GM21528 (cell line): ENCODE measurements around the gene IQCE.
"Not testable (repeated sequence)": the region's sequence is repeated elsewhere in the genome, so short reads cannot be mapped to it uniquely, and the experiment has no call there.

Experiments used
- ATAC-seq: cut with Tn5 transposase; IDR thresholded peaks from one replicate; pipeline ENCODE4 v1.9.1; 2021; ENCODE audit warnings: mild to moderate bottlenecking, moderate library complexity; ENCODE audit not compliant: unreplicated experiment, low FRiP score

IQCE gene

GRCh38 chr7:2546776-2547586, 11.8 kb upstream of the IQCE start:
- no peak for ATAC-seq

- ATAC-seq = no peak
These were observed 7.4 kb upstream of the IQCE start for GRCh38 chr7:2551418-2551817.

DNA sequence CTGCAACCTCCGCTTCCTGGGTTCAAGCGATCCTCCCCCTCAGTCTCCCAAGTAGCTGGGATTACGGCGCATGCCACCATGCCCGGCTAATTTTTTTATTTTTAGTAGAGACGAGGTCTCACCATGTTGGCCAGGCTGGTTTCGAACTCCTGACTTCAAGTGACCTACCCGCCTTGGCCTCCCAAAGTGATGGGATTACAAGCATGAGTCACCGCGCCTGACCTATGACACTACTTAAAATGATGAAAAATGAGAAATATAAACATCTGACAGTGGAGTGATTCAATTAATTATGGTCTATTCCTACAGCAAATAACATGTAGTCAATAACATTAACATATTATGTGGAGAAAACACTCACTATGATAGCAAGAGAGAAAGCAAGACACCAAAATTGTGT, 5.7 kb upstream of the IQCE start:
- ATAC-seq = no peak

GRCh38 chr7:2553831-2554581, 4.8 kb upstream of the IQCE start:
- ATAC-seq = no peak

GRCh38 chr7:2554661-2555111, 4.1 kb upstream of the IQCE start:
- no peak for ATAC-seq

DNA sequence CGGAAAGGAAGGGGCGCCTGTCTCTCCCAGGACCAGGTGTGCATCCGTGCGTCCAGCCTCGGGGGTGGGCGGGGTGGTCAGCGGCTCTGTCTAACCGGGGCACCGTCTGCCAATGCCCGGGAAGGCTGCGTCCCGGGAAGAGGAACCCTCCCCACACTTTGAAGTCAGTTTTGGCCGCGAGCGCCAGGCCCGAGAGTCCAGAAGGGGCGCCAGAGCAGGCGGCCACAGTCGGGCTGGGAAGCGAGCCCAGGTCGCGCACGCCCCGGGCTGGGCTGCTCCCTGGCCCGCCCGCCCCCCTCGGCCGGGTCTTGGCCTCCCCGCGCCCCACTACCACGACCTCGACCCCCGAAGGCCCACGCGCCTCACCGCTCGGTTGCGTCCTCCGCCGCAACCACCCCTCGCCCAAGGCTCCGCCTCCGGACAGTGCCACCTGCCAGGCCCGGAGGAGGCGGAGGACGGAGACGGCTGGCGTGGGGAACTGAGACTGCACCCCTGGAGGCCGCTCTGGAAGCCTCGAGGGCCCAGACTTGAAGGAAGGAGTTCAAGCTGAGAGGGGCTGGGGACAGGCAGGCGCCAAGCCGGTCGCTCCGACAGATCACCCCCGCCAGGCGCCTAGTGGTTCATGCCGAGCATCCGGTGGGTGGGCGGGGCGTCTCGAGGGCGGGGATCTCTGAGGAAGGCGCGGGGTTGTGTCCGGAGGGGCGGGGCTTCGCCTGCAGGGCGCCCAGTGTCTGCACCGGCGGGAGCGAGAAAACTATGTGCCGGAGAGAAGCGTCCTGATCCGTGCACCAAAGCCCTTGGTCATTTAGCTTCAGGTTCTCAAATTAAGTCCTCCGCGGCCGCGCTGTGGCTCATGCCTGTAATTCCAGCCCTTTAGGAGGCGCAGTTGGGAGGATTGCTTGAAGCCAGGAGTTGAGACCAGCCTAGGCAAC, 3.4 kb upstream of the IQCE start, which contains the start of gene BRAT1:
Gene BRAT1 (minus strand): TSS at position 404 of the 932 bp plus-strand sequence. CDS start 1,093 bp downstream, outside the sequence.
- ATAC-seq = peak; percentile 76

DNA sequence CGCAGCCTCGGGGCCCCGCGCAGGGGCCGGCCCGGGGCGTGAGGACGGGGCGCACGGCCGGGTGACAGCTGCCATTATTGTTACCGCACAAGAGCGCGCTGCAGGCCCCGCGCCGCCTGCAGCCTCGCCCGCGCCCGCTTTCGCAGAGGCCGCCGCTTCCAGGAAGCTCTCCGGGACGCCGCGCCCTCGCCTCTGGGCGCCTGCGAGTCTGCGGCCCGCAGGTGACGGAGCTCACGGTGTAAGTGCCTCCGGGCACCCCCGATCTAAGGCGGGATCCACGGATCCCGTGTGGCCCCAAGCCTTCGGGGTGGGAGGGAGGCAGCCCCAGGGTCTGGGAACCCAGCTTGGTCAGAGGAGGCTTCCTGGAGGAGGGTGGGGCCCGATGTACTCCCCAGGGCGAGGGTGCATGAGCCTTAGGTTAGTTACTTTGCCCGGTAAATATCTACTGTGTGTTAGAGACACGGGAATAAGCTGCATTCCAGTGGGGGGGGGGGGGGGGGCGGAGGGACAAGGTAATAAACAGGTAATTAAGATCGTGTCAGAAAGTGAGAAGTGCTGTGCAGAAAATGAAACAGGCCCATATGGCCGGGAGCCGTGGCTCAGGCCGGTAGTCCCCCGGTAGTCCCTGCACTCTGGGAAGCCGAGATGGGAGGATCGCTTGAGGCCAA, 638 bp downstream of the IQCE start:
- peak; percentile 4 for ATAC-seq

- ATAC-seq = not testable (repeated sequence)
These were observed 5.2 kb downstream of the IQCE start for GRCh38 chr7:2563955-2564354.

- no peak for ATAC-seq
These were observed 6.3 kb downstream of the IQCE start for GRCh38 chr7:2564970-2565540.

DNA sequence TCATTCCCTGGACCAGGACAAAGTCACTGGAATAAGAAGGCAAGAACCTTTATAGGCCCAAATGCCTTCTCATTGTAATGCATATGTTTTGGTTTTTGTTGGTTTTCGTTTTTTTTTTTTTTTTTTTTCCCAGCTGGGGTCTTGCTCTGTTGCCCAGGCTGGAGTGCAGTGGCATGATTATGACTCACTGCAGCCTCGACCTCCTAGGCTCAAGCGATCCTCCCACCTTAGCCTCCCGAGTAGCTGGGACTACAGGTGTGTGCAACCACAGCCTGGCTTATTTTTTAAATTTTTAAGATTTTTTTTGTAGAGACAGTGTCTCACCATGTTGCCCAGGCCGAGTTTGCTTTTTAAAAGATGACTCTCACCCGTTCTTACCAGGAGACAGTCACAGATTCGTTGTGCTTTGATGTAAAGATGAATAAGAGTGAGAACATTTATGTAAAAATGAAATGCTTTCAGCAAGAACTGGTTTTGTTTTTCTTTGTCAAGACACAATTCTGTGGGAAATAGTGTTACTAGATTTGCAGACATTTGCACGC, 7.6 kb downstream of the IQCE start:
- no peak for ATAC-seq

GRCh38 chr7:2566890-2567678, 8.3 kb downstream of the IQCE start:
- ATAC-seq = peak; percentile 73

- ATAC-seq = no peak
These were observed 9.0 kb downstream of the IQCE start for GRCh38 chr7:2567679-2568278.

DNA sequence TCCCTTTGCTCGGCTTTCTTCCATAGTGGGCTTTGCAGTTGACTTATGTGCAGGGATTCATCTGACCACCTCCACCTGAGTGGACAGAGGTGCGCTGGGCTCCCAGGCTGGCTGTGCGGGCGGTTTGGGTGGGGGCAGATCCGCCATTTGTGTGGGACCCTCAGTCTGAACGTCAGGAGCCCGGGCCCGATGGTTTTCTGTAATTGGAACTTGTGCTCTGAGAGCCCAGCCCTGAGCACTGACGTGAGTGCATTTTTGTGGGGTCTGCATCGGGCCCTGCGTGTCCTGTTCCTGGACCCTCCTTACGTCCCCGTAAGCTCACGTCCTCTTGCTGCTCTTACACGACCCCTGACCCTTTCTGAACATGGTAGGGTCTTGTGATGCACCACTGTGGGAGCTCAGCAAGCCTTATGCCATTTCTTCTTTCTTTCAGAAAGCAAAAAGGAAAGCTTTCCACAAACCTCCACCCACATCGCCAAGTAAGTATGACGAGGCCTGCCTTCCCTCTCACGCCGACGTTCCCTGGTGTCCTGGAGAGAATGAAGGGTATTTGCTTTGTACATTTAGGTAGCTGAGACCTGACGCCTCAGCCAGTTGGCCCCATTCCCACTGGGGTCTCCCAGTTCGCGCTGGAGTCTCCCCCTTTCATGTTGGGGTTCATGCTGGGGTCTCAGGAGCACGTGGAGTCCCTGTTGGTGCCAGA, 9.9 kb downstream of the IQCE start:
- ATAC-seq = no peak

DNA sequence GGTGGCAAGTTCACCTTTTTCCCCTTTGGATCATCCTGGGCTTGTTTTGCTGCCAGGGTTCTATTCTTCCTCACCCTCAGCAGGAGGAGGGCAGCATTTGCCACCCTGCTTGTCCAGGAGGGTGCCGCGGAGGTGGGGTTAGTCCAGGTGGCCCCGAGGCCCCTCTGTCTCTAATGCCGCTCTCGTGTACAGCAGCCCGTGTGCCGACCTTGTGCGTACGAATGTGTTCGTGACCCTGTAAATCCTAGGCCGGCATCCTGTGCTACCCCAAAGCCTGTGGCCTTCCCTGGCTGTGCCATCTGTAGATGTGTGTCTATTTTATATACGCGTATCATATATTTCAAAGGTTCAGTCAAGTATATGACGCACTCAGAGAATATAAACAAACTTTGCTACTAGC, 10.6 kb downstream of the IQCE start:
- ATAC-seq = no peak

- ATAC-seq = no peak
These were observed 11.2 kb downstream of the IQCE start for GRCh38 chr7:2570021-2570420.

DNA sequence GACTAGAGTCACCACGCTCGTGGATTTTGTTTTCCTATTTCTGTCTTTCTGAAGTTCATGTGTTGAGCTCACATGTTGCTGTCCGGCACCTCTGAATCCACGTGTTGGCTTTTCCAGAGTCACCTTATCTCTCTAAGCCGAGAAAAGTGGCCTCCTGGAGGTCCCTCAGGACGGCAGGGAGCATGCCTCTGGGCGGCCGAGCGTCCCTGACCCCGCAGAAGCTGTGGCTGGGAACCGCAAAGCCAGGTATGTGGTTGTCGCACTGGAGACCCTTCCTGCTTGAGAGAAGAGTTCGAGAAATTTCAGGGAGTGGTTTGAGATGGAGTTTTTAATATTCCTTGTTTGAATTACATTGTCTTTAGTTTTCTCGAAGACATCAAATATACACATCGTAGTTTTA, 12.6 kb downstream of the IQCE start:
- ATAC-seq = no peak

GRCh38 chr7:2572101-2572842, 13.5 kb downstream of the IQCE start:
- ATAC-seq = no peak
